GM19099 (cell line): ENCODE measurements around the gene PRR12.

Source experiments
- POLR2A ChIP-seq: IDR thresholded peaks from 3 replicates; pipeline ENCODE4 v1.6.1; 2011; ENCODE audit warnings: low read depth; ENCODE audit not compliant: insufficient read length; ENCODE audit errors: extremely low read depth

Gene PRR12

DNA sequence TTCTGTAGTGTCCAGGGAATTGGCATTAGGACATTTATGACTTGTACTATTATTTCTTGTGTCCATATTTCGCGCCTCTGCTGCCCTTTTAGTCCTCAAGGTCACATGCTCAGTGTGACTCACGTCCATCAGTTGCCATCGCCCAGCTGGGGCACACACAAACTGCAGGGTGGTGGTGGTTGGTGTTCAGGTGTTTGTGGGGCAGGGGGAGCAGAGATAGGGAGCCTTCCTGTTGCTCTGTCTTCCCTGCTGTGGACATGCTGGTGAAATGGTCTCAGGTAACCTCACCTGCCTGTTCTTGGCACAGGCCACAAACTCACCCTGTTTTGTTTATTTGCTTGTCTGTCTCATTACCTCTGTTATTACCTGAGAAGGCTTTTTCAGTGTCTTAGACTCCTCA lies 22.4 kb downstream of the PRR12 start:
- no peak for TF ChIP-seq POLR2A

DNA sequence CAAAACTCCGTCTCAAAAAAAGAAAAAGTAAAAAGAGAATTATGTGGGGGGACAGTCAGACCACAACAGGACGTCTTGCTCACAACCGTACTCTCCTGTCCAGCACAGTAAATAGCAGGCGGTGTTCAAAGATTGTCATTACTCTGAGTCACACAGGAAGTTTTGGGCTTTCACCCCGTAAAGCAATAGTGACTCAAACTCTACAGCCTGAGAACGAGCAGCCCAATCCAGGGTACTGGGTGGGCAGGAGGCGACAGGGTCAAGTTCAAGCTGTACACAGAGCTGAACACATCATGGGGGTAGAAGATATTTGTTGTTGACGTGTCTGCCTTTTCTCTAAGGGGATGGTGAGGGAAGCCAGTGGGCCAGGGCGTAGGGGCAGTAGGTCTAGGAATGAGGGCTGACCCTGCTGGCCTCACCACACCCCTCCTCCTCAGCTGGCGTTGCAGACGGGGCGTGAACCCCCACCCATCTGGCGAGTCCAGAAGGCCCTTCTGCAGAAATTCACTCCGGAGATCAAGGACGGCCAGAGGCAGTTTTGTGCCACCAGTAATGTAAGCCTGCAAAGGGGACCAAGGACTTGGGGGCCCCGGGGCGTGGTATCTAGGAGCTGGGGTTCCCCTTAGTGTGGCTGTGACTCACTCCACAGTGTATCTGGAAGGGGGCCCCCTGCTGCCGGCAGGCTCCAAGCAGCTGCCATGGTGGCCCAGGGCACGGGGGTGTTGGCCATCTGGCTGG lies 23.3 kb downstream of the PRR12 start:
- TF ChIP-seq POLR2A: no peak

DNA sequence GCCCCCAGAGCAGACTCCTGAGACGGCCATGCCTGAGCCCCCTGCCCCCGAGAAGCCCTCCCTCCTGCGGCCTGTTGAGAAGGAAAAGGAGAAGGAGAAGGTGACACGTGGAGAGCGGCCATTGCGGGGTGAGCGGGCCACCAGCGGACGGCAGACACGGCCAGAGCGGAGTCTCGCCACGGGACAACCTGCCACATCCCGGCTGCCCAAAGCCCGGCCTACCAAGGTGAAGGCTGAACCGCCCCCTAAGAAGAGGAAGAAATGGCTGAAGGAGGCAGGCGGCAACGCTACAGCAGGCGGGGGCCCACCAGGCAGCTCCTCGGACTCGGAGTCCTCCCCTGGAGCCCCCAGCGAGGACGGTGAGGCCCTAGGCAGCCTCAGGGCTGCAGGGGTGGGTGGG lies 24.9 kb downstream of the PRR12 start:
- no peak for TF ChIP-seq POLR2A

DNA sequence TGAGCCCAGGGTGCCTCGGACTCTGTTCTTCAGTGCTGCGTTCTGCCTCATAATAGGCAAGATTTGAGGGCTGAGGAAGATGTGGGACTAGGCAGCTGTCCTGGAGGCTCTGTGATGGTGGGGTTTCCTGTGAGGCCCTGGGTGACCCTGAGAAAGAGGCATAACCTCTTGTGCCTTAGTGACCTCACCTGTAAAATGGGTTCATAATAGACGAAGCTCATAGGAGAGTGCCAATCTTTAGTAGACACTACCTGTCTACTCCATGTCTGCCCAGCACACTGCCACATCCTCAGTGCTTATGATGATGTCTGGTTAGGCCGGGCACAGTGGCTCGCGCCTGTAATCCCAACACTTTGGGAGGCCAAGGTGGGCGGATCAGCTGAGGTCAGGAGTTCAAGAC lies 25.6 kb downstream of the PRR12 start:
- no peak for TF ChIP-seq POLR2A

DNA sequence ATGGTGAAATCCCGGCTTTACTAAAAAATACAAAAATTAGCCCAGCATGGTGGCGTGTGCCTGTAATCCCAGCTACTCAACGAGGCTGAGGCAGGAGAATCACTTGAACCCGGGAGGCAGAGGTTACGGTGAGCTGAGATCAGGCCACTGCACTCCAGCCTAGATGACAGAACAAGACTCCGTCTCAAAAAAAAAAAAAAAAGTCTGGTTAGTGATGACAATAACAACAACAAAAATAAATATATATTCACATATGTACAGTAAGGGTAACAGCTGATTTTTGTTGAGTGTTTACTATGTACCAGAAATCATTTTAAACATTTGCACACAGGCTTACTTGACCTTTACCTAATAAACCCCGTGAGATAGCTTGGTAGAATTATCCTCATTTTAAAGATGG lies 26.0 kb downstream of the PRR12 start:
- no peak for TF ChIP-seq POLR2A

DNA sequence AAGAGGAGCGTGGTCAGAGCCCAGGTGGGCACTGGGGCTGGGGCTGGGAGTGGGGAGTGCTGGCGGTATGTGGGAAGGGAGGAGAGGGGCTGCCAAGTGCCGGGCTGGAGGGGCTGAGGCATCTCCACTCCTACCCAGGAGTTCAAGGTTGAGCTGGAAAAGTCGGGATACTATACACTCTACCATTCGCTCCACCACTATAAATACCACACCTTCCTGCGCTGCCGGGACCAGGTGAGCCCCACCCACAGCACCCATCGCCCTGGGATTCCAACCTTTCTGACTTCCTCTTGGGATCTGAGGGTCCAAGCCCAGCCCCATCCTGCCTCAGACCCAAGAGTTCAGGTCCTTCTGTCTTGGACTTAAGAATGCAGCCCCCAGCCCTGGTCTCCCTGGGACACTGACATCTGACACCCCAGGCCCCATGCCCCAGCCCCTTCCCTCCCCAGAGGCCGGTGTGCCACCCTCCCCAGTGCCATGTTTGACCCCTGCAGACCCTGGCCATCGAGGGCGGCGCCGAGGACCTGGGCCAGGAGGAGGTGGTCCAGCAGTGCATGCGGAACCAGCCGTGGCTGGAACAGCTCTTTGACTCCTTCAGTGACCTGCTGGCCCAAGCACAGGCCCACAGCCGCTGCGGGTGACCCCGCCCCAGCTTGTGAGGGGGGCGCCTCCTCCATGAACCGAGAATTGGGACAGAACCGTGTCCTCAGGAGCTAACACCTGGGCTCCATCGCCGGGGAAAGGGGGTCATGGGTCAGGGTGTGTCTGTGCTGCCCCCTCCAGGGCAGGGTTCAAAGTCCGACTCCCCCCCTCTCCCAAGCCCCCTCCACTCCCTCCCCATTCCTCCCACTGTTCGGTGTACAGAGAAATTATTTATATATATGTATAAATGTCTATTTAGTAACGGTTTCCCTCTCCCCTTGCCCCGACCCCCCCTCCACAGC lies 34.3 kb downstream of the PRR12 start:
- TF ChIP-seq POLR2A: no peak

DNA sequence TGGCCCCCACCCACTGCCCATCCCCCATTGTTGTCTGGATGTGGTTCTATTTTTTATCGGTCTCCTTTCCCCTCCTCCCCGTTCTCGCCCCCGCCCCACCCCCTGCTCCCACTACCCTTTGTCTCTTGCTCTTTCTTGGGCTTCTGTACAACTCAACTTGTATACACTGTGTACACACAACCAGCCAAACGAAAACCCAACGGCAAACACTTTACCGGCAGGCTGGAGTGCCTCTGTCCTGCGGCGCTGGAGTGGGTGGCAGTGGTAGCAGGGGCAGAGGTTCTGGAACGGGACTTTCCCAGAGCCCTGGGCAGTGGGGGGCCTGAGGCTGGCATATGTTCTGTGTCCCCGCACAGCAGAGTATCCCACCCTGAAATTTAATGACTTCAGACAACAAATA lies 35.2 kb downstream of the PRR12 start:
- TF ChIP-seq POLR2A: no peak

DNA sequence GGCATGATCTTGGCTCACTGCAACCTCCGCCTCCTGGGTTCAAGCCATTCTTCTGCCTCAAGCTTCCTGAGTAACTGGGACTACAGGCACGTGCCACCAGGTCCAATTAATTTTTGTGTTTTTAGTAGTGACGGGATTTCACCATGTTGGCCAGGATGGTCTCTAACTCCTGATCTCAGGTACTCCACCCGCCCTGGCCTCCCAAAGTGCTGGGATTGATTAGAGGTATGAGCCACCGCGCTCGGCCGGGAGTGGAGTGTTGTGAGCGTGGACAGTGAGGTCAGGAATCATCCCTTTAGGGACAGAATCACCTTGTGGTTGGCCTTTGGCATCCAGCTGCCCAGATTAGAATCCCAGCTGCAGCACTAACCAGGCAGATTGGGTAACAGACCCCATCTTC lies 38.7 kb downstream of the PRR12 start:
- no peak for TF ChIP-seq POLR2A

DNA sequence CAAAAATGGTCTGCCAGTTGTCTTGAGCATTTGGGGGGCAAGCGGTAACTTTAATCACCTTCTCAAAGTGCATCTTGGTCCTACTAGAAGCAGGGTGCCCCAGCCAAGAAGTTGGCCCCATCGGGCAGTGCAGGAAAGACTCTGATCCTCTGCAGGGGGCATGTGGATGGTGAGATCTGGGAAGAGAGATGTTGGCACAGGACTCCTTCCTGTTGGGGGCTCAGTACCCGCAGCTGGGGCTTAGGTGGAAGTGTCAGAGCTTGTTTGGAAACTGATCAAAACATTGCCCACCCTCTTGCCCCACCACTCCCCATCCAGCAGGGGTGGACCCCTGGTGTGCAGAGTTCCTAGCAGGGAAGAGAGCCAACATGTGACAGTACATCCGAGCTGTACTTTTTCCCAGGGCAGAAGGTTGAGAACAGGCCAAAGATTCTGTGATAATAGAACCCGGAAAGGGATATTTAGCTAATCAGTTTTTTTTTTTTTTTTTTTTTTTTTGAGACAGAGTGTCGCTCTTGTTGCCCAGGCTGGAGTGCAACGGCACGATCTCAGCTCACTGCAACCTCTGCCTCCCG lies 40.1 kb downstream of the PRR12 start:
- no peak for TF ChIP-seq POLR2A

DNA sequence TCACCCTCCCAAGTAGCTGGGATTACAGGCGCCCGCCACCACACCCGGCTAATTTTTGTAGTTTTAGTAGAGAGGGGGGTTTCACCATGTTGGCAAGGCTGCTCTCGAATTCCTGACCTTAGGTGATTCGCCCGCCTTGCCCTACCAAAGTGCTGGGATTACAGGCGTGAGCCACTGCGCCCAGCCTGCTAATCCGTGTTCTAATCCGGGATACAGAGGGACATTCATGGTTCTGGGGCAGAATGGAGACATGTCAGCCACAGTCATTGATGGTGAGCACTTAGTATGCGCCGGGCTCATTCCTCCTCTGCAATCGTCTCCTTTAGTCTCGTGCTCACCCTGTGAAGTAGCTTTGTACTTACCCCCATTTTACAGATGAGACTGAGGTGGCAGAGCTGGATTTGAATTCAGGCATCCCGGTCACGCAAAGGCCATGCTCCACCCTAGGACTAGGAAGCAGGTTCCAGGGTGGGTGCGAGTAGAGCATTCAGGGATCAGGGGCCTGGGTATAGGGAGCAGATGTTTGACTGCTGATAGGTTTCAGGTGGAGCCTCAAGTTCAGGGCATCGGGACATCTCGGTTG lies 40.7 kb downstream of the PRR12 start:
- TF ChIP-seq POLR2A: no peak

DNA sequence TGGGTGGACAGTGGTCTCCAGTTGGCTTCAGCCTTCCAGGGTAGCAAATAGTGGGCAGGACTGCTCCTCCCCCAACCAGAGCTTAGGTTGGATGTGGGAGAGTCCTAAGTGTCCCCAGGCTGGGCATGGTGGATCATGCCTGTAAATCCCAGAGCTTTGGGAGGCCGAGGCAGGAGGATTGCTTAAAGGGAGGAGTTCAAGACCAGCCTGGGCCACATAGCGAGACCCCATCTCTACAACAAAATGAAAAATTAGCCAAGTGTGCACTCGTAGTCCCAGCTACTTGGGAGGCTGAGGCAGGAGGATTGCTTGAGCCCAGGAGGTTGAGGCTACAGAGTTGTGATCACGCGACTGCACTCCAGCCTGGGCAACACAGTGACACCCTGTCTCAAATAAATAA lies 41.6 kb downstream of the PRR12 start:
- no peak for TF ChIP-seq POLR2A

DNA sequence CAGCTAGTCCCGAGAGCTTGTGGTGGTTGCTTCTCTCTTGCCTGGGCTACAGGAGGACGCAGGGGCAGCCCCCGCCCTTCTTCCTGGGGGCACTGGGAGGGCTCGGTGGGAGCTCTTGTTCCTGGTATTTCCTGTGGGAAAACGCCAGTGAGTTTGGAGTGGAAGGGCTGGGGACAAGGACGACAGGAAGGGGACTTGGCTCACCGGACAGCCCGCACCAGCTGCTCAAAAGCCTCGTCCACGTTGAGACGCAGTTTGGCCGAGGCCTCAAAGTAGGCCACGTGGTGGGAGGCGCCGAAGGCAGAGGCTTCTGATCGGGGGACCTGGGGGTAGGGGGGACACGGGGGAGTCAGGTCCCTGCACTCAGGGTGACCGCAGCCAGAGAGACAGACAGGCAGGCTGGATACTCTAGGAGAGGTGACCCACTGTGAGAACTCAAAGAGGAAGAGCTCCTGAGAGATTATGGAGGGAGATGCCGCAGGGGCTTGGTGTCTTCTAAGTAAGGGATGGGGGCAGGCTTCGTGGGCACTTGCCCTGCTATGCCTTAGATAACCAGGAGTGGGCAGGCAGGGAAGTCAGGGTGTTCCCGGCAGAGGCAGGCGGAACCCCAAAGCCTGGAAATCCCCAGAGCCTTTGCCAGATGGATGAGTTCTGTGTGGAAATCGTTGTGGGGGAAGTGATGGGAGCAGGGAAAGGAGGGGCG lies 44.7 kb downstream of the PRR12 start:
- TF ChIP-seq POLR2A: no peak

DNA sequence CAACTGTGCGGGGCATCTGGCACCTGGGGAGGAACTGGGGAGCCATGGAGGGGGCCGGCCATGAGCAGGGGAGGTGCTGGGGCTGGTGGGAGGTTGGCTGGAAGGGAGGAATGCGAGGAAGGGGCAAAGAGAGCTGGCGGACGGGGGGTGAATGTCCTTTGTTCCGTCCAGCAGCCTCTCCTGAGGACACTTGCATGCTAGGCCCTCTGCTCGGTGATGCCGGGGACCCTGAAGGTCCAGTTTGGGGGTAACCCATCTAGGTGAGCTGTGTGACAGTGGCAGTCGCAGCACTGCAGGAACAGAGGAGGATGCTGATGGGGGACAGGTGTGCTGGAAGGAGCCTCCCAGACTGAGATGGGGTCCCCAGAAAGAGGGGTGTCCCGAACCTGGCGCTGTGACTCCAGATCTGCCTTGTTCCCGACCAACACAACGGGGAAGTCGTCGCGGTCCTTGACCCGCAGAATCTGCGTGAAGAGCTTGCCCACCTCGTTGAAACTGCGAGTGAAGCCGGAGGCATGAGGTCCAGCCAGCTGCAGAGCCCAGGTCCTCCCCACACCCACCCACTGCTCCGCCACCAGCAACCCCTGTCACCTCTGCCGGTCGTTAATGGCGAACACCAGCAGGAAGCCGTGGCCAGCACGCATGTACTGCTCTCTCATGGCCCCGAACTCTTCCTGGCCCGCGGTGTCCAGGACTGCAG lies 45.4 kb downstream of the PRR12 start:
- TF ChIP-seq POLR2A: no peak
